H1 (cell line): ENCODE data around the gene PIGU. TPM values are rescaled to one million over a fixed set of nuclear protein-coding genes. Genes with fewer than 3 reads are reported as not detected.
A peak's percentile ranks its signal among the peaks of the same experiment; 100 is the strongest.

ENCODE experiments used
- BCL11A ChIP-seq, 2 experiments: IDR thresholded peaks; one replicate each; pipeline ENCODE4 v1.6.1; 2011; ENCODE audit warnings: low read depth in 2 of 2, low read length in 2 of 2, mild to moderate bottlenecking in 2 of 2
- BRCA1 ChIP-seq: IDR thresholded peaks from 2 replicates; pipeline ENCODE4 v1.6.1; 2012; ENCODE audit warnings: low read depth, low read length, improper control_type of control experiment
- CBX8 ChIP-seq: fragments of 300-800, 300-1000 bp; sonication (generic); IDR thresholded peaks from 2 replicates; pipeline ENCODE4 v1.7.1; 2016; ENCODE audit warnings: low read depth, low read length, borderline replicate concordance
- CEBPB ChIP-seq: IDR thresholded peaks from 2 replicates; pipeline ENCODE4 v1.6.1; 2012; ENCODE audit warnings: low read depth, low read length
- CTBP2 ChIP-seq: IDR thresholded peaks from 2 replicates; pipeline ENCODE4 v1.7.0; 2011; ENCODE audit warnings: borderline replicate concordance, mild to moderate bottlenecking, moderate library complexity, mixed read lengths, low read length; ENCODE audit not compliant: insufficient read depth, insufficient read length
- EZH2 ChIP-seq: fragments of 200-600 bp; sonication (generic); IDR thresholded peaks from 2 replicates; pipeline ENCODE4 v1.7.1; 2012; ENCODE audit warnings: low read depth, mild to moderate bottlenecking, moderate library complexity, low read length, inconsistent platforms; ENCODE audit not compliant: severe bottlenecking
- GABPA ChIP-seq: IDR thresholded peaks from 2 replicates; pipeline ENCODE4 v1.6.1; 2011; ENCODE audit warnings: mild to moderate bottlenecking, low read length, moderate library complexity, borderline replicate concordance; ENCODE audit not compliant: insufficient read depth
- HDAC6 ChIP-seq: IDR thresholded peaks from one replicate; pipeline ENCODE4 v1.7.1; 2012; ENCODE audit warnings: low read depth, mild to moderate bottlenecking, inconsistent platforms, low read length, moderate library complexity
- KDM4A ChIP-seq: IDR thresholded peaks from one replicate; pipeline ENCODE4 v1.7.1; 2012; ENCODE audit warnings: low read depth, mild to moderate bottlenecking, moderate library complexity, low read length, inconsistent platforms; ENCODE audit not compliant: severe bottlenecking
- KDM5A ChIP-seq: fragments of 200-600 bp; IDR thresholded peaks from 2 replicates; pipeline ENCODE4 v1.7.1; 2012; ENCODE audit warnings: mild to moderate bottlenecking, low read length, inconsistent platforms, mixed read lengths
- MAFK ChIP-seq: IDR thresholded peaks from 2 replicates; pipeline ENCODE4 v1.6.1; 2012; ENCODE audit warnings: low read depth, mild to moderate bottlenecking, improper control_type of control experiment, low read length
- POLR2A ChIP-seq, 2 experiments: IDR thresholded peaks; 1 replicate in 1 of 2; 2 replicates in 1 of 2; pipeline ENCODE4 v1.6.1; 2011; ENCODE audit warnings: low read depth in 2 of 2, low read length in 2 of 2, mild to moderate bottlenecking in 2 of 2; ENCODE audit errors: control extremely low read depth in 1 of 2
- POU5F1 ChIP-seq: IDR thresholded peaks from 2 replicates; pipeline ENCODE4 v1.6.1; 2011; ENCODE audit warnings: low read depth, mild to moderate bottlenecking, low read length, moderate library complexity
- RBBP5 ChIP-seq: IDR thresholded peaks from 2 replicates; pipeline ENCODE4 v1.7.1; 2012; ENCODE audit warnings: low read depth, mild to moderate bottlenecking, inconsistent platforms, low read length, moderate library complexity, borderline replicate concordance
- SP2 ChIP-seq: IDR thresholded peaks from 2 replicates; pipeline ENCODE4 v1.6.1; 2012; ENCODE audit warnings: mild to moderate bottlenecking, low read length, inconsistent platforms
- SUZ12 ChIP-seq: fragments of 200-600 bp; sonication (generic); IDR thresholded peaks from 2 replicates; pipeline ENCODE4 v1.6.1; 2012; ENCODE audit warnings: mild to moderate bottlenecking, inconsistent platforms, low read length, moderate library complexity, mixed read lengths
- TAF1 ChIP-seq: IDR thresholded peaks from 2 replicates; pipeline ENCODE4 v1.6.1; 2011; ENCODE audit warnings: mild to moderate bottlenecking, low read depth, low read length
- TCF12 ChIP-seq: IDR thresholded peaks from 2 replicates; pipeline ENCODE4 v1.6.1; 2011; ENCODE audit warnings: low read depth, mild to moderate bottlenecking, low read length
- TEAD4 ChIP-seq: IDR thresholded peaks from 2 replicates; pipeline ENCODE4 v1.6.1; 2012; ENCODE audit warnings: low read depth, low read length, inconsistent platforms, mixed read lengths
- YY1 ChIP-seq: IDR thresholded peaks from 2 replicates; pipeline ENCODE4 v1.6.1; 2011; ENCODE audit warnings: low read depth, mild to moderate bottlenecking, low read length
- polyA plus RNA-seq, 7 experiments: library from polyadenylated mRNA; depleted of rRNA in 3 of 7; stranded (reverse) in 5 of 7; unstranded in 2 of 7; fragments of >200 nt in 5 of 7; fragments of 200-250 nt in 2 of 7; gene quantifications; 1 replicate in 5 of 7; 2 replicates in 1 of 7; 4 replicates in 1 of 7; pipeline versions ENCODE4 v1.2.1 to v1.2.3, GENCODE V29; 2011 to 2013; ENCODE audit warnings: missing spikeins in 2 of 7, mixed read lengths in 2 of 7
- total RNA-seq: library from RNA; stranded (reverse); fragmentation: NEBNext Ultra II Directional; extraction: Animal tissue kit (Norgen Biotek cat#: 25700); gene quantifications from 2 replicates; pipeline ENCODE4 v1.2.1, GENCODE V29; 2021
- TF ChIP-seq, protein P1 (sequence below), 3 experiments: IDR thresholded peaks; 1 replicate in 2 of 3; 2 replicates in 1 of 3; pipeline versions ENCODE4 v1.5.1 to v1.6.1; 2011; ENCODE audit warnings: low read length in 3 of 3, mild to moderate bottlenecking in 3 of 3, inconsistent platforms in 2 of 3, low read depth in 1 of 3, moderate library complexity in 1 of 3; ENCODE audit not compliant: insufficient read depth in 1 of 3; ENCODE audit errors: control extremely low read depth in 1 of 3
- TF ChIP-seq, protein P2 (sequence below): IDR thresholded peaks from 2 replicates; pipeline ENCODE4 v1.6.1; 2012; ENCODE audit warnings: inconsistent platforms

Gene PIGU
- total and polyA plus RNA-seq, 2 of the 8 experiments (the other 6 are each of a cell fraction or from before 2014, with no cell fraction given), result 28.3 to 117 TPM

DNA sequence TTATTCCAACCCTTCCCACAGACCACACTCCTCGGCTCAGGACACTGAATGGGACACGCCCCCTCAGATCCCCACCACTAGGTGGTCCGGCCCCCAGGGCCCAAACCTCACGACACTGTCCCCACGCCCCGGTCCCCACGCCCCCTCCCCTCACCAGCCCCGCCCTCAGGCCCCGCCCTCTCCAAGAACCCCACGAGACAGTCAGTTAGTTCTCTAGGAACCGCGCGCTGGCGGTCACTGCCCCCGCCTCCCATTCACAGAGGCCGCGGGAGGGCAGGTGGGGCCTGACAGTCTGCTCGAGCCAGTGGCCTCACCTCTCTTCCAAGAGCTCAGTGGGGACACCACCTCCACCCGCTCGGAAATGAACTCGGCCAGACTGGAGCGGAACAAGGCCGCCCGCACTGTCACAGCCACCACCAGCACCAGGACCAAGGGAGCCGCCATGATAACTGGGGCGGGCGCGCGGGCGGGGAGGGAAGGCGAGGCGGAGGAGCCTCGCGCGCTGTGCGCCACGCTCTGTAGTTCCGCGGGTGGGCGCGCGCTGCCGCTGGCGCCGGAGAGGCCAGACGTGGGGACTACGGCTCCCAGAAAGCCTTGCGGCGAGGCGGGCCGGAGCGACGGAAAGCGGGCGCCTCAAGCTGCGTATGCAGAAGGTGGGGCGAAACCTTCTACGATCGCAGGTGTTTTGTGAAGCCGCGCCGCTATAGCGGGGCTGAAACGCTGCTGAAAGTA lies at the start of gene PIGU (continued):
- TF ChIP-seq, protein P1, sequence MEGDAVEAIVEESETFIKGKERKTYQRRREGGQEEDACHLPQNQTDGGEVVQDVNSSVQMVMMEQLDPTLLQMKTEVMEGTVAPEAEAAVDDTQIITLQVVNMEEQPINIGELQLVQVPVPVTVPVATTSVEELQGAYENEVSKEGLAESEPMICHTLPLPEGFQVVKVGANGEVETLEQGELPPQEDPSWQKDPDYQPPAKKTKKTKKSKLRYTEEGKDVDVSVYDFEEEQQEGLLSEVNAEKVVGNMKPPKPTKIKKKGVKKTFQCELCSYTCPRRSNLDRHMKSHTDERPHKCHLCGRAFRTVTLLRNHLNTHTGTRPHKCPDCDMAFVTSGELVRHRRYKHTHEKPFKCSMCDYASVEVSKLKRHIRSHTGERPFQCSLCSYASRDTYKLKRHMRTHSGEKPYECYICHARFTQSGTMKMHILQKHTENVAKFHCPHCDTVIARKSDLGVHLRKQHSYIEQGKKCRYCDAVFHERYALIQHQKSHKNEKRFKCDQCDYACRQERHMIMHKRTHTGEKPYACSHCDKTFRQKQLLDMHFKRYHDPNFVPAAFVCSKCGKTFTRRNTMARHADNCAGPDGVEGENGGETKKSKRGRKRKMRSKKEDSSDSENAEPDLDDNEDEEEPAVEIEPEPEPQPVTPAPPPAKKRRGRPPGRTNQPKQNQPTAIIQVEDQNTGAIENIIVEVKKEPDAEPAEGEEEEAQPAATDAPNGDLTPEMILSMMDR (IDR thresholded peaks at IDR 0.05; ENCODE audit: control extremely low read depth in 1 of 3, insufficient read depth in 1 of 3, low read depth in 1 of 3, low read length in 3 of 3), result 0 out of 4 replicates have a peak, but pooled peaks of 1 of the 3 experiments have one; percentile 4
- TF ChIP-seq RBBP5, result peak; percentile 63; the same call in 1 of the 2 replicates
- no peak for TF ChIP-seq POU5F1
- peak; percentile 80; the same call in 1 of the 2 replicates for TF ChIP-seq TAF1
- TF ChIP-seq CTBP2, result no peak
- TF ChIP-seq KDM4A, result peak; percentile 98
- TF ChIP-seq TCF12, result no peak
- TF ChIP-seq POLR2A (IDR thresholded peaks at IDR 0.05; ENCODE audit: control extremely low read depth in 1 of 2, low read depth in 2 of 2, low read length in 2 of 2), result peak; percentile 50 to 65; a peak in 2 of 3 replicates
- TF ChIP-seq HDAC6, result no peak
- TF ChIP-seq GABPA, result no peak
- no peak for TF ChIP-seq MAFK
- no peak for TF ChIP-seq TEAD4
- TF ChIP-seq, protein P2, sequence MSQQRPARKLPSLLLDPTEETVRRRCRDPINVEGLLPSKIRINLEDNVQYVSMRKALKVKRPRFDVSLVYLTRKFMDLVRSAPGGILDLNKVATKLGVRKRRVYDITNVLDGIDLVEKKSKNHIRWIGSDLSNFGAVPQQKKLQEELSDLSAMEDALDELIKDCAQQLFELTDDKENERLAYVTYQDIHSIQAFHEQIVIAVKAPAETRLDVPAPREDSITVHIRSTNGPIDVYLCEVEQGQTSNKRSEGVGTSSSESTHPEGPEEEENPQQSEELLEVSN, result no peak
- peak; percentile 91 for TF ChIP-seq YY1
- no peak for TF ChIP-seq SUZ12
- no peak for TF ChIP-seq CBX8
- no peak for TF ChIP-seq EZH2
- TF ChIP-seq BRCA1, result no peak
- no peak for TF ChIP-seq CEBPB
- TF ChIP-seq BCL11A (IDR thresholded peaks at IDR 0.05; ENCODE audit: low read depth in 2 of 2, low read length in 2 of 2), result no peak
- TF ChIP-seq SP2, result no peak
- TF ChIP-seq KDM5A, result no peak
